ENCODE results near the gene CNIH3. TPM values are rescaled to one million over a fixed set of nuclear protein-coding genes. Genes with fewer than 3 reads are reported as not detected.
A peak's percentile ranks its signal among the peaks of the same experiment; 100 is the strongest.

The CNIH3 gene
- total and polyA plus RNA-seq, 10 of the 15 experiments (the other 5 are each of a cell fraction or from before 2014, with no cell fraction given): 0.77 to 5.8 (median 1.8) TPM

- Histone ChIP-seq H3K9ac (ENCODE audit: control insufficient read depth, insufficient read depth, low read length) (no peak overlapping the region), H3K4me1 (ENCODE audit: control insufficient read depth, insufficient read depth, low read length) (peaks cover 3% of the 10 kb centered on the region; the same call in 1 of the 2 replicates), H4K20me1 (ENCODE audit: control insufficient read depth, insufficient read depth) (no peaks in the 10 kb centered on the region), H3K9me3 (replicated peaks; ENCODE audit: control insufficient read depth, insufficient read depth, low read length) (no peaks in the 10 kb centered on the region), H3K27me3 (replicated peaks in 1 of 2; ENCODE audit: control insufficient read depth in 2 of 2, insufficient read depth in 2 of 2, low read length in 1 of 2) (no peaks in the 10 kb centered on the region; a peak in 1 of 4 replicates), H3K4me3 (no peak overlapping the region), H3K79me2 (ENCODE audit: control insufficient read depth, insufficient read depth, low read length) (no peaks in the 10 kb centered on the region), H3K36me3 (ENCODE audit: control insufficient read depth in 2 of 2, insufficient read depth in 2 of 2, low read length in 1 of 2) (no peaks in the 10 kb centered on the region), H2AFZ (ENCODE audit: control insufficient read depth, low read depth, low read length) (no peak overlapping the region), H3K27ac (ENCODE audit: control insufficient read depth, insufficient read depth) (no peak overlapping the region), H3K4me2 (ENCODE audit: control insufficient read depth, insufficient read depth) (no peak overlapping the region)
- ChIA-PET POLR2A (interaction anchor here (0.5 kb wide), 1 partner anchor 81 kb away, joined by 3 read pairs; no protein-coding TSS in a partner anchor), RAD21 (ENCODE audit: unreplicated experiment) (interaction anchor here (3.1 kb wide), 1 partner anchor 175 kb away, joined by 16 read pairs; no protein-coding TSS in a partner anchor), CTCF (interaction anchor here (0.9 to 9.7 kb wide), 5 partner anchors 25 to 246 kb away, joined by 3 to 85 read pairs (median 6); no protein-coding TSS in a partner anchor), SMC1A (ENCODE audit: uncharacterized antibody, unreplicated experiment) (interaction anchor here (0.6 to 4.8 kb wide), 10 partner anchors 11 to 420 kb away, joined by 3 to 37 read pairs (median 3); no protein-coding TSS in a partner anchor)
- in situ Hi-C loops (cut with MboI): no loop called here
- intact Hi-C loops (cut with micrococcal nuclease; ENCODE audit: unreplicated experiment): no loop called here
- no peak for FAIRE-seq
- BruUV-seq (replicated peaks): no TSS peak
- 31% methylated on average over 5 of the region's 5 CpGs for WGBS (ENCODE audit: insufficient coverage, insufficient replicate concordance, low lambda C conversion rate, missing lambda C conversion rate)
- DNase-seq (ENCODE audit: low read depth, low spot score): no peak
- TF ChIP-seq SMAD1 (IDR thresholded peaks at IDR 0.05; ENCODE audit: low read depth, partially characterized antibody) (no peak), ETV6 (conservative IDR thresholded peaks at IDR 0.05 in 1 of 2, IDR thresholded peaks at IDR 0.05 in 1 of 2; ENCODE audit: borderline replicate concordance in 1 of 2, low read depth in 1 of 2) (no peak), NR2F1 (conservative IDR thresholded peaks at IDR 0.05) (0 out of 2 replicates have a peak, but pooled peaks have one; percentile 9)
- ATAC-seq: peak; percentile 53
Observed at GRCh38 chr1:224676551-224676950, 60.4 kb downstream of the CNIH3 start.

GRCh38 chr1:224678168-224678567 is 62.1 kb downstream of the CNIH3 start:
- in situ Hi-C loops (cut with MboI) (no loop called here), intact Hi-C loops (cut with micrococcal nuclease; ENCODE audit: unreplicated experiment) (no loop called here)
- DNase-seq (ENCODE audit: low read depth, low spot score) (no peak), ATAC-seq (no peak), FAIRE-seq (no peak)
- ChIA-PET RAD21 (ENCODE audit: unreplicated experiment) (interaction anchor here (1.5 to 3.1 kb wide), 2 partner anchors 58 to 173 kb away, joined by 6 to 16 read pairs; no protein-coding TSS in a partner anchor), SMC1A (ENCODE audit: uncharacterized antibody, unreplicated experiment) (interaction anchor here (0.5 to 4.8 kb wide), 8 partner anchors 17 to 245 kb away, joined by 3 to 37 read pairs (median 3); no protein-coding TSS in a partner anchor), CTCF (interaction anchor here (1.0 to 9.7 kb wide), 6 partner anchors 34 to 245 kb away, joined by 3 to 85 read pairs (median 4); no protein-coding TSS in a partner anchor), POLR2A (no interaction called here)
- Histone ChIP-seq H3K36me3 (ENCODE audit: control insufficient read depth in 2 of 2, insufficient read depth in 2 of 2, low read length in 1 of 2) (no peaks in the 10 kb centered on the region), H3K9me3 (replicated peaks; ENCODE audit: control insufficient read depth, insufficient read depth, low read length) (no peaks in the 10 kb centered on the region), H4K20me1 (ENCODE audit: control insufficient read depth, insufficient read depth) (no peaks in the 10 kb centered on the region), H3K9ac (ENCODE audit: control insufficient read depth, insufficient read depth, low read length) (no peak overlapping the region), H3K4me3 (no peak overlapping the region), H3K79me2 (ENCODE audit: control insufficient read depth, insufficient read depth, low read length) (no peaks in the 10 kb centered on the region), H3K4me2 (ENCODE audit: control insufficient read depth, insufficient read depth) (no peak overlapping the region), H3K4me1 (ENCODE audit: control insufficient read depth, insufficient read depth, low read length) (peaks cover 3% of the 10 kb centered on the region; the same call in 1 of the 2 replicates), H3K27me3 (replicated peaks in 1 of 2; ENCODE audit: control insufficient read depth in 2 of 2, insufficient read depth in 2 of 2, low read length in 1 of 2) (no peaks in the 10 kb centered on the region), H2AFZ (ENCODE audit: control insufficient read depth, low read depth, low read length) (no peak overlapping the region), H3K27ac (ENCODE audit: control insufficient read depth, insufficient read depth) (no peak overlapping the region)
- no TSS peak for BruUV-seq (replicated peaks)
- 55% methylated on average over 4 of the region's 4 CpGs for WGBS (ENCODE audit: insufficient coverage, insufficient replicate concordance, low lambda C conversion rate, missing lambda C conversion rate)
- no peak for TF ChIP-seq NR2C1 (IDR thresholded peaks at IDR 0.05)
- no peak for TF ChIP-seq PAX5 (IDR thresholded peaks at IDR 0.05; ENCODE audit: borderline replicate concordance, low read depth, low read length)
- no peak for TF ChIP-seq TARDBP (IDR thresholded peaks at IDR 0.05; ENCODE audit: borderline replicate concordance)
- TF ChIP-seq MXI1 (IDR thresholded peaks at IDR 0.05; ENCODE audit: low read depth, low read length): no peak
- no peak for TF ChIP-seq NKRF (conservative IDR thresholded peaks at IDR 0.05)
- TF ChIP-seq ZNF217 (IDR thresholded peaks at IDR 0.05): no peak
- TF ChIP-seq MAX (IDR thresholded peaks at IDR 0.05; ENCODE audit: low read depth, low read length): no peak
- TF ChIP-seq ZNF24 (IDR thresholded peaks at IDR 0.05): no peak
- no peak for TF ChIP-seq ELK1 (IDR thresholded peaks at IDR 0.05; ENCODE audit: low read depth, low read length)
- no peak for TF ChIP-seq YY1 (IDR thresholded peaks at IDR 0.05; ENCODE audit: low read depth, low read length)
- TF ChIP-seq SREBF1 (IDR thresholded peaks at IDR 0.05; ENCODE audit: low read length): no peak
- TF ChIP-seq NR2C2 (IDR thresholded peaks at IDR 0.05; ENCODE audit: borderline replicate concordance, control insufficient read depth, insufficient read length, low read depth): no peak

All from GM12878 (cell line).